Osteocyte (in vitro differentiated cells): ENCODE measurements around the gene FILIP1. TPM values are rescaled to one million over a fixed set of nuclear protein-coding genes. Genes with fewer than 3 reads are reported as not detected.

Source experiments
- DNase-seq: peaks from one replicate; pipeline ENCODE4 v3.0.0; 2021; ENCODE audit warnings: mixed read lengths; ENCODE audit not compliant: unreplicated experiment; ENCODE audit errors: extremely low spot score
- H3K27ac Mint-ChIP-seq: one replicate; pipeline ENCODE4 v1.8.0; 2021; ENCODE audit warnings: mild to moderate bottlenecking, mixed read lengths; ENCODE audit not compliant: unreplicated experiment
- H3K27me3 Mint-ChIP-seq: one replicate; pipeline ENCODE4 v1.8.0; 2021; ENCODE audit warnings: mixed read lengths; ENCODE audit not compliant: unreplicated experiment
- H3K36me3 Mint-ChIP-seq: one replicate; pipeline ENCODE4 v1.8.0; 2021; ENCODE audit warnings: mixed read lengths; ENCODE audit not compliant: unreplicated experiment
- H3K4me1 Mint-ChIP-seq: one replicate; pipeline ENCODE4 v1.8.0; 2021; ENCODE audit warnings: mixed read lengths; ENCODE audit not compliant: unreplicated experiment
- H3K4me3 Mint-ChIP-seq: one replicate; pipeline ENCODE4 v1.8.0; 2021; ENCODE audit warnings: mild to moderate bottlenecking, moderate library complexity, mixed read lengths; ENCODE audit not compliant: unreplicated experiment
- H3K9me3 Mint-ChIP-seq: one replicate; pipeline ENCODE4 v1.8.0; 2021; ENCODE audit warnings: mixed read lengths; ENCODE audit not compliant: unreplicated experiment
- CTCF ChIP-seq: fragments of 200-600 bp; sonication (generic); IDR thresholded peaks from 2 replicates; pipeline ENCODE4 v1.5.0; 2021; ENCODE audit warnings: antibody characterized with exemption, mild to moderate bottlenecking, moderate library complexity
- total RNA-seq: library from RNA; stranded (reverse); gene quantifications from 2 replicates; pipeline ENCODE4 v1.2.1, GENCODE V29; 2021

FILIP1 gene
- total RNA-seq, 1 donor from 2014 or later = 0.05 TPM

- TF ChIP-seq CTCF = no peak
- Mint-ChIP-seq H3K4me1 (peaks cover 11% of the 10 kb centered on the region), H3K27me3 (no peaks in the 10 kb centered on the region), H3K4me3 (no peak overlapping the region), H3K27ac (no peak overlapping the region), H3K36me3 (no peaks in the 10 kb centered on the region), H3K9me3 (no peaks in the 10 kb centered on the region)
- no peak for DNase-seq
These were observed 192.1 kb downstream of the FILIP1 start for GRCh38 chr6:75301537-75301936.

- TF ChIP-seq CTCF = no peak
- DNase-seq = no peak
- Mint-ChIP-seq H3K27me3 (no peaks in the 10 kb centered on the region), H3K27ac (no peak overlapping the region), H3K4me1 (peaks cover 11% of the 10 kb centered on the region), H3K36me3 (no peaks in the 10 kb centered on the region), H3K9me3 (no peaks in the 10 kb centered on the region), H3K4me3 (no peak overlapping the region)
These were observed 192.5 kb downstream of the FILIP1 start for GRCh38 chr6:75301088-75301487.

GRCh38 chr6:75300531-75300855 lies 193.1 kb downstream of the FILIP1 start:
- Mint-ChIP-seq H3K9me3 (no peaks in the 10 kb centered on the region), H3K27me3 (no peaks in the 10 kb centered on the region), H3K4me3 (no peak overlapping the region), H3K4me1 (peaks cover 11% of the 10 kb centered on the region), H3K27ac (peak overlapping the region; percentile 61), H3K36me3 (no peaks in the 10 kb centered on the region)
- DNase-seq = no peak
- no peak for TF ChIP-seq CTCF

GRCh38 chr6:75299801-75300530 lies 193.6 kb downstream of the FILIP1 start:
- H3K36me3 Mint-ChIP-seq = no peaks in the 10 kb centered on the region
- H3K4me3 Mint-ChIP-seq = no peak overlapping the region
- H3K27ac Mint-ChIP-seq = peak overlapping the region; percentile 61
- DNase-seq = no peak
- H3K27me3 Mint-ChIP-seq = no peaks in the 10 kb centered on the region
- no peaks in the 10 kb centered on the region for H3K9me3 Mint-ChIP-seq
- TF ChIP-seq CTCF = no peak
- H3K4me1 Mint-ChIP-seq = peaks cover 11% of the 10 kb centered on the region

- Mint-ChIP-seq H3K9me3 (no peaks in the 10 kb centered on the region), H3K4me1 (peaks cover 11% of the 10 kb centered on the region)
These were observed 196.5 kb downstream of the FILIP1 start for GRCh38 chr6:75296811-75297779.

More at GRCh38 chr6:75296811-75297779, 196.5 kb downstream of the FILIP1 start:
- Mint-ChIP-seq H3K36me3 (no peaks in the 10 kb centered on the region), H3K27ac (no peak overlapping the region), H3K4me3 (no peak overlapping the region), H3K27me3 (no peaks in the 10 kb centered on the region)
- peak; percentile 78 for TF ChIP-seq CTCF
- no peak for DNase-seq
